HCT116 (cell line): ENCODE data around the gene MACF1.

ENCODE experiments used
- CEBPB ChIP-seq: IDR thresholded peaks from 2 replicates; pipeline ENCODE4 v1.6.1; 2012; ENCODE audit warnings: low read depth
- EZH2 ChIP-seq: fragments of 200-600 bp; sonication (generic); IDR thresholded peaks from 2 replicates; pipeline ENCODE4 v1.6.1; 2017; ENCODE audit warnings: antibody characterized with exemption, mixed run types
- EZH2phosphoT487 ChIP-seq: fragments of 200-600 bp; IDR thresholded peaks from 2 replicates; pipeline ENCODE4 v1.6.1; 2018; ENCODE audit warnings: antibody characterized with exemption, borderline replicate concordance
- JUND ChIP-seq: IDR thresholded peaks from 2 replicates; pipeline ENCODE4 v1.6.1; 2012
- POLR2A ChIP-seq: IDR thresholded peaks from 2 replicates; pipeline ENCODE4 v1.7.0; 2011; ENCODE audit warnings: borderline replicate concordance; ENCODE audit not compliant: insufficient read depth, insufficient read length; ENCODE audit errors: extremely low read depth
- TCF7L2 ChIP-seq: IDR thresholded peaks from 2 replicates; pipeline ENCODE4 v1.7.0; 2011; ENCODE audit warnings: borderline replicate concordance, inconsistent platforms; ENCODE audit not compliant: insufficient read depth, insufficient read length; ENCODE audit errors: extremely low read depth
- ZNF274 ChIP-seq: fragments of 200-500 bp; sonication (Bioruptor generic); IDR thresholded peaks from 2 replicates; pipeline ENCODE4 v1.6.1; 2014; ENCODE audit warnings: mild to moderate bottlenecking, low read depth, low read length, inconsistent platforms
- TF ChIP-seq, protein P1 (sequence below), 3 experiments: fragments of 200-600 bp in 1 of 3; sonication (generic) in 1 of 3; IDR thresholded peaks in 2 of 3; conservative IDR thresholded peaks in 1 of 3; 2 replicates each; pipeline ENCODE4 v1.5.1; 2012 to 2017; ENCODE audit warnings: low read depth in 2 of 3, low read length in 2 of 3, antibody characterized with exemption in 1 of 3, borderline replicate concordance in 1 of 3, control low read depth in 1 of 3, mild to moderate bottlenecking in 1 of 3, mixed read lengths in 1 of 3, mixed run types in 1 of 3, moderate library complexity in 1 of 3; ENCODE audit not compliant: insufficient read depth in 1 of 3
- TF ChIP-seq, protein P2 (sequence below): IDR thresholded peaks from 2 replicates; pipeline ENCODE4 v1.6.1; 2012; ENCODE audit warnings: low read depth
- TF ChIP-seq, protein P3 (sequence below): IDR thresholded peaks from 2 replicates; pipeline ENCODE4 v1.6.1; 2012

DNA sequence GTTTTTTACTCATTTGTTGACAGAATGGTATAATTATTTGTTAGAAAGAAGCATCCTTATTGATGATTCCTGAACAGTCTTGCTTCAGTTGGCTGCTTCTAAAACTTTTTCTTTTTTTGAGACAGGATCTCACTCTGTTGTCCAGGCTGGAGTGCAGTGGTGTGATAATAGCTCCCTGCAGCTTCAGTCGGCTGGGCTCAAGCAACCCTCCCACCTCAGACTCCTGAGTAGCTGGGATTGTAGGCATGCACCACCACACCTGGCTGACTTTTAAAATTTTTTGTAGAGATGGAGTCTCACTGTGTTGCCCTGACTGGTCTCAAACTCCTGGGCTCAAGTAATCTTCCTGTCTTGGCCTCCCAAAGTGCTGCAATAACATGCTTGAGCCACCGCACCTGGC lies 38.8 kb downstream of the MACF1 start:
- TF ChIP-seq TCF7L2 (no peak), CEBPB (no peak), ZNF274 (no peak), EZH2phosphoT487 (no peak), JUND (no peak), EZH2 (no peak), POLR2A (no peak)
- TF ChIP-seq, protein P1, sequence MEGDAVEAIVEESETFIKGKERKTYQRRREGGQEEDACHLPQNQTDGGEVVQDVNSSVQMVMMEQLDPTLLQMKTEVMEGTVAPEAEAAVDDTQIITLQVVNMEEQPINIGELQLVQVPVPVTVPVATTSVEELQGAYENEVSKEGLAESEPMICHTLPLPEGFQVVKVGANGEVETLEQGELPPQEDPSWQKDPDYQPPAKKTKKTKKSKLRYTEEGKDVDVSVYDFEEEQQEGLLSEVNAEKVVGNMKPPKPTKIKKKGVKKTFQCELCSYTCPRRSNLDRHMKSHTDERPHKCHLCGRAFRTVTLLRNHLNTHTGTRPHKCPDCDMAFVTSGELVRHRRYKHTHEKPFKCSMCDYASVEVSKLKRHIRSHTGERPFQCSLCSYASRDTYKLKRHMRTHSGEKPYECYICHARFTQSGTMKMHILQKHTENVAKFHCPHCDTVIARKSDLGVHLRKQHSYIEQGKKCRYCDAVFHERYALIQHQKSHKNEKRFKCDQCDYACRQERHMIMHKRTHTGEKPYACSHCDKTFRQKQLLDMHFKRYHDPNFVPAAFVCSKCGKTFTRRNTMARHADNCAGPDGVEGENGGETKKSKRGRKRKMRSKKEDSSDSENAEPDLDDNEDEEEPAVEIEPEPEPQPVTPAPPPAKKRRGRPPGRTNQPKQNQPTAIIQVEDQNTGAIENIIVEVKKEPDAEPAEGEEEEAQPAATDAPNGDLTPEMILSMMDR (IDR thresholded peaks at IDR 0.05 in 2 of 3, conservative IDR thresholded peaks at IDR 0.05 in 1 of 3; ENCODE audit: borderline replicate concordance in 1 of 3, insufficient read depth in 1 of 3, low read depth in 2 of 3, low read length in 2 of 3), result no peak
- TF ChIP-seq, protein P2, sequence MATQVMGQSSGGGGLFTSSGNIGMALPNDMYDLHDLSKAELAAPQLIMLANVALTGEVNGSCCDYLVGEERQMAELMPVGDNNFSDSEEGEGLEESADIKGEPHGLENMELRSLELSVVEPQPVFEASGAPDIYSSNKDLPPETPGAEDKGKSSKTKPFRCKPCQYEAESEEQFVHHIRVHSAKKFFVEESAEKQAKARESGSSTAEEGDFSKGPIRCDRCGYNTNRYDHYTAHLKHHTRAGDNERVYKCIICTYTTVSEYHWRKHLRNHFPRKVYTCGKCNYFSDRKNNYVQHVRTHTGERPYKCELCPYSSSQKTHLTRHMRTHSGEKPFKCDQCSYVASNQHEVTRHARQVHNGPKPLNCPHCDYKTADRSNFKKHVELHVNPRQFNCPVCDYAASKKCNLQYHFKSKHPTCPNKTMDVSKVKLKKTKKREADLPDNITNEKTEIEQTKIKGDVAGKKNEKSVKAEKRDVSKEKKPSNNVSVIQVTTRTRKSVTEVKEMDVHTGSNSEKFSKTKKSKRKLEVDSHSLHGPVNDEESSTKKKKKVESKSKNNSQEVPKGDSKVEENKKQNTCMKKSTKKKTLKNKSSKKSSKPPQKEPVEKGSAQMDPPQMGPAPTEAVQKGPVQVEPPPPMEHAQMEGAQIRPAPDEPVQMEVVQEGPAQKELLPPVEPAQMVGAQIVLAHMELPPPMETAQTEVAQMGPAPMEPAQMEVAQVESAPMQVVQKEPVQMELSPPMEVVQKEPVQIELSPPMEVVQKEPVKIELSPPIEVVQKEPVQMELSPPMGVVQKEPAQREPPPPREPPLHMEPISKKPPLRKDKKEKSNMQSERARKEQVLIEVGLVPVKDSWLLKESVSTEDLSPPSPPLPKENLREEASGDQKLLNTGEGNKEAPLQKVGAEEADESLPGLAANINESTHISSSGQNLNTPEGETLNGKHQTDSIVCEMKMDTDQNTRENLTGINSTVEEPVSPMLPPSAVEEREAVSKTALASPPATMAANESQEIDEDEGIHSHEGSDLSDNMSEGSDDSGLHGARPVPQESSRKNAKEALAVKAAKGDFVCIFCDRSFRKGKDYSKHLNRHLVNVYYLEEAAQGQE, result no peak
- TF ChIP-seq, protein P3, sequence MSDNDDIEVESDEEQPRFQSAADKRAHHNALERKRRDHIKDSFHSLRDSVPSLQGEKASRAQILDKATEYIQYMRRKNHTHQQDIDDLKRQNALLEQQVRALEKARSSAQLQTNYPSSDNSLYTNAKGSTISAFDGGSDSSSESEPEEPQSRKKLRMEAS, result no peak
